DND-41 (cell line): ENCODE data around the gene DENND1A.

Experiments used
- CTCF ChIP-seq: IDR thresholded peaks from 2 replicates; pipeline ENCODE4 v1.5.1; 2012; ENCODE audit warnings: borderline replicate concordance, low read length, moderate library complexity, mild to moderate bottlenecking; ENCODE audit not compliant: poor library complexity, severe bottlenecking; ENCODE audit errors: extremely low read depth
- EZH2 ChIP-seq: IDR thresholded peaks from 3 replicates; pipeline ENCODE4 v1.6.1; 2012; ENCODE audit warnings: borderline replicate concordance, low read depth, mild to moderate bottlenecking, moderate library complexity, low read length, inconsistent platforms; ENCODE audit not compliant: severe bottlenecking

- no peak for TF ChIP-seq CTCF
- no peak for TF ChIP-seq EZH2
Measured at GRCh38 chr9:123348317-123348992, 581.5 kb downstream of the DENND1A start.
